HG02943 (cell line): ENCODE results near the gene EPB41L4A.

Experiments
- ATAC-seq: cut with Tn5 transposase; IDR thresholded peaks from one replicate; pipeline ENCODE4 v1.9.1; 2021; ENCODE audit warnings: mild to moderate bottlenecking, low read depth, moderate library complexity; ENCODE audit not compliant: unreplicated experiment

Gene EPB41L4A

GRCh38 chr5:112123086-112123485, 296.0 kb downstream of the EPB41L4A start:
- no peak for ATAC-seq

GRCh38 chr5:112122353-112122752, 296.7 kb downstream of the EPB41L4A start:
- ATAC-seq, result no peak

- no peak for ATAC-seq
These were observed 297.8 kb downstream of the EPB41L4A start for GRCh38 chr5:112121258-112121657.

- ATAC-seq, result no peak
These were observed 299.1 kb downstream of the EPB41L4A start for GRCh38 chr5:112119969-112120368.

GRCh38 chr5:112119508-112119907, 299.6 kb downstream of the EPB41L4A start:
- no peak for ATAC-seq

GRCh38 chr5:112117551-112117950, 301.5 kb downstream of the EPB41L4A start:
- ATAC-seq, result no peak

GRCh38 chr5:112116371-112116770, 302.7 kb downstream of the EPB41L4A start:
- ATAC-seq, result no peak

- no peak for ATAC-seq
These were observed 305.5 kb downstream of the EPB41L4A start for GRCh38 chr5:112113565-112113964.
